Keratinocyte (primary cell): ENCODE results near the gene CAPN14.

Experiments
- CTCF ChIP-seq, 3 experiments: IDR thresholded peaks in 1 of 3; conservative IDR thresholded peaks in 1 of 3; optimal IDR thresholded peaks in 1 of 3; 2 replicates in 2 of 3; 3 replicates in 1 of 3; pipeline versions ENCODE3 to v1.5.1; 2011; ENCODE audit warnings: low read length in 3 of 3, mild to moderate bottlenecking in 3 of 3, moderate library complexity in 2 of 3, control low read depth in 1 of 3, inconsistent platforms in 1 of 3; ENCODE audit not compliant: insufficient read depth in 2 of 3; ENCODE audit errors: extremely low read depth in 1 of 3
- EZH2 ChIP-seq: IDR thresholded peaks from one replicate; pipeline ENCODE4 v1.6.1; 2012; ENCODE audit warnings: inconsistent platforms, mild to moderate bottlenecking, low read length, moderate library complexity

- TF ChIP-seq EZH2 (no peak), CTCF (optimal IDR thresholded peaks at IDR 0.05 in 1 of 3, IDR thresholded peaks at IDR 0.05 in 1 of 3, conservative IDR thresholded peaks at IDR 0.05 in 1 of 3; ENCODE audit: extremely low read depth in 1 of 3, insufficient read depth in 2 of 3, low read length in 3 of 3) (no peak)
Observed at GRCh38 chr2:31189141-31189540, 28.2 kb downstream of the CAPN14 start.
